ENCODE data around the gene PLXNA1.

DNA sequence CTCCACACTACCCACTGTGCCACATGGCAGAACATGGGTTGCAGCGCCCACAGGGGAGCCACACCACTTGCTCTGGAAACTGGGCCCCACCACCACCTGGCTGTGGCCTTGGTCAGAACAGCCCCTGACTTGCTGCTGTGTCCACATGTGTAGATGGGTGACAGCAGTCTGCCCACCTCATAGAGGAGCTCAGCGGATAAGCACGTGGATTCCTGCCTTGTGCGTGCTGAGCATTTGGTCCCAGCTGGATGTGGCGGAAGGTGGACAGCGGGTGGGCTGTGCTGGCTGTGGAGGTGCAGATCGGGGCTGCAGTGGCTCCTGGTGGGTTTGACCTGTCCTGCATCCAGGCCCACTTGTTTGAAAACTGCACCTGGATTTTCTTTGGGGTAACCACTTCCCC, 6.0 kb upstream of the PLXNA1 start:
- TF ChIP-seq, protein P1, sequence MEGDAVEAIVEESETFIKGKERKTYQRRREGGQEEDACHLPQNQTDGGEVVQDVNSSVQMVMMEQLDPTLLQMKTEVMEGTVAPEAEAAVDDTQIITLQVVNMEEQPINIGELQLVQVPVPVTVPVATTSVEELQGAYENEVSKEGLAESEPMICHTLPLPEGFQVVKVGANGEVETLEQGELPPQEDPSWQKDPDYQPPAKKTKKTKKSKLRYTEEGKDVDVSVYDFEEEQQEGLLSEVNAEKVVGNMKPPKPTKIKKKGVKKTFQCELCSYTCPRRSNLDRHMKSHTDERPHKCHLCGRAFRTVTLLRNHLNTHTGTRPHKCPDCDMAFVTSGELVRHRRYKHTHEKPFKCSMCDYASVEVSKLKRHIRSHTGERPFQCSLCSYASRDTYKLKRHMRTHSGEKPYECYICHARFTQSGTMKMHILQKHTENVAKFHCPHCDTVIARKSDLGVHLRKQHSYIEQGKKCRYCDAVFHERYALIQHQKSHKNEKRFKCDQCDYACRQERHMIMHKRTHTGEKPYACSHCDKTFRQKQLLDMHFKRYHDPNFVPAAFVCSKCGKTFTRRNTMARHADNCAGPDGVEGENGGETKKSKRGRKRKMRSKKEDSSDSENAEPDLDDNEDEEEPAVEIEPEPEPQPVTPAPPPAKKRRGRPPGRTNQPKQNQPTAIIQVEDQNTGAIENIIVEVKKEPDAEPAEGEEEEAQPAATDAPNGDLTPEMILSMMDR (IDR thresholded peaks at IDR 0.05; ENCODE audit: control extremely low read depth in 1 of 3, insufficient read depth in 1 of 3, low read depth in 1 of 3, low read length in 3 of 3): no peak
- TF ChIP-seq HDAC2 (IDR thresholded peaks at IDR 0.05; ENCODE audit: borderline replicate concordance in 1 of 2, low read depth in 2 of 2, low read length in 2 of 2) (no peak), RBBP5 (IDR thresholded peaks at IDR 0.05; ENCODE audit: borderline replicate concordance, low read depth, low read length) (no peak), YY1 (IDR thresholded peaks at IDR 0.05; ENCODE audit: low read depth, low read length) (no peak), CHD2 (IDR thresholded peaks at IDR 0.05; ENCODE audit: low read length) (no peak), POLR2A (IDR thresholded peaks at IDR 0.05; ENCODE audit: control extremely low read depth in 1 of 2, low read depth in 2 of 2, low read length in 2 of 2) (no peak), CEBPB (IDR thresholded peaks at IDR 0.05; ENCODE audit: low read depth, low read length) (no peak), SP1 (IDR thresholded peaks at IDR 0.05; ENCODE audit: low read depth, low read length) (no peak), TCF12 (IDR thresholded peaks at IDR 0.05; ENCODE audit: low read depth, low read length) (no peak), CHD1 (IDR thresholded peaks at IDR 0.05; ENCODE audit: low read depth, low read length) (no peak), SIN3A (conservative IDR thresholded peaks at IDR 0.05 in 1 of 2, IDR thresholded peaks at IDR 0.05 in 1 of 2; ENCODE audit: low read depth in 1 of 2, low read length in 2 of 2) (no peak), TEAD4 (IDR thresholded peaks at IDR 0.05; ENCODE audit: low read depth, low read length) (no peak), NRF1 (IDR thresholded peaks at IDR 0.05; ENCODE audit: low read depth, low read length) (no peak)
- TF ChIP-seq, protein P2, sequence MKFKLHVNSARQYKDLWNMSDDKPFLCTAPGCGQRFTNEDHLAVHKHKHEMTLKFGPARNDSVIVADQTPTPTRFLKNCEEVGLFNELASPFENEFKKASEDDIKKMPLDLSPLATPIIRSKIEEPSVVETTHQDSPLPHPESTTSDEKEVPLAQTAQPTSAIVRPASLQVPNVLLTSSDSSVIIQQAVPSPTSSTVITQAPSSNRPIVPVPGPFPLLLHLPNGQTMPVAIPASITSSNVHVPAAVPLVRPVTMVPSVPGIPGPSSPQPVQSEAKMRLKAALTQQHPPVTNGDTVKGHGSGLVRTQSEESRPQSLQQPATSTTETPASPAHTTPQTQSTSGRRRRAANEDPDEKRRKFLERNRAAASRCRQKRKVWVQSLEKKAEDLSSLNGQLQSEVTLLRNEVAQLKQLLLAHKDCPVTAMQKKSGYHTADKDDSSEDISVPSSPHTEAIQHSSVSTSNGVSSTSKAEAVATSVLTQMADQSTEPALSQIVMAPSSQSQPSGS (IDR thresholded peaks at IDR 0.05; ENCODE audit: low read length): no peak

All from H1 (cell line).